ENCODE data around the gene RNF227. TPM values are rescaled to one million over a fixed set of nuclear protein-coding genes. Genes with fewer than 3 reads are reported as not detected.

The RNF227 gene
- 1.1 and 2.6 TPM in 2 replicates for total RNA-seq

DNA sequence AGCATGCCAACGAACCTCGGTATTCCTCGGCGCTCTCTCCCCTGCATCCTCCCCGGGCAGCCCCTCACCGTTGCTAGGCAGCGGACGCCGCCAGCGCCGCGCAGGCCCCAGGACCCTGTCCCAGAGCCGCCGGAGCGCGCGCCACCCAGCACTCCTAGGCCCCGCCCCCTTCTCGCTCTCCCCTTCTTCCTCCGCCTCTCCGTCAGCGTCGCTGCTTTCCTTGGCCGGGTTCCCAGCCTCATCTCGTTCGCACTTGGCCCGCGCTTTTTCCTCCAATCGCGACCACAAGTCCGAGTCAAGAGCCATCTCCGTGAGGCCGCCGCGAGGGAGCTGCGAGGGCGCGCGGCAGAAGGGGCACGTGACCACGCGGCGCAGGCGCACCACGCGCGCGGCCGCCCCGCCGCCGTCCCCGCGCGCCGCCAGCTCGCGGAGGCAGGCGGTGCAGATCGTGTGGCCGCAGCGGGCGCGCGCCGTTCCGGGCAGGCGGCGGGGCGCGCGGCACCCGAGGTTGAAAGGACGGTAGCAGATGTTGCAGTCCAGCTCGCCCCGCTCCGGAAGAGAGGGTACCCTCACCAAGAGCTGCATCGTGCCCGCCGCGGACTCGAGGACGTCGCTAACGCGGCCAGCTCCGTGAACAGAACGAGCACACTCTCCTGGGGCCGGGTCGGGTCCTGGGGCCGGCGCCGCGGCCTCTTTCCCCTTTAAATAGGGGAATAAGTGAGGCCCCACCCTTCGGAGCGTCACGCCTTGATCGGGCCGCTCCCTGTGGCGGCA is at the start of gene RNF227:
RNF227 (minus strand) TSS at position 679 of the 774 bp plus-strand sequence; CDS start at position 585, 94 bp downstream.

DNA sequence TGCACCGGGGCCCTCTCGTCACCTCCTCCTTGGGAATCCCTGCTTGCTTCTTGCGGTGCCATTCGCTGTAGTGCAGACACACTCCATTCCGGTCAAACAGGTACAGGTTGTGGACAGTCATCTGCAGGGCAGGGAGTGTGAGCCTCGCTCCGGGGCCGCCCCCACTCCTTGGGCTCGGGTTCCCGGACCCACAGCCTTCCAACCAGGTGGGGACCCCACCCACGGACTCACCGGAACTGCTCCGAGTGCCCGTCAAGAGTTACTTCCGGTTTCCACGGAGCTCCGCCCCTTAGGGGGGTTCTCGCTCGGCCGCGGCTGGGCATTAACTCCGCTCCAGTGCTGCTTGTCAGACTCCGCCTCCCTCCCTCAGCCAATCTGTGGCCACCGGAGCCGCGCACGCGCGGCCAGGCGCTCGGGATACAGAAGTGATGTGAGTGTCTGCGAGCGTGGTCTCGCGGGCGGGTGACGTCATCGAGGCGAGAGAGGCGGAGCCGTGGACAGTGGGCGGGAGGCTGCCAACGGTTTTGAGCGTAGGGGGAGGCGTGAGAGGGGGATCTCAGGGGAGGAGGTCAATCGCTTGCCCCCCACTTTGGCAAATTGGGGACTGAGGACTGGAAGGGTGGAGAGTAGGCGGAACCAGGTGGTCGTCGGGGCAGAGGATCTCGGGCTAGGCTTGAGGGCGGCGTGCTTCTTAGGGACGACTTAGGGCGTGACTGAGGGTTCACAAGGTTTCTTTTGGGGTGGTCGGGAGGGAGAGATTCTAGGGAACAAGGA is 15.8 kb upstream of the RNF227 start, which contains the start of the genes CNTROB and TRAPPC1:
CNTROB (plus strand) TSS at position 498 of the 774 bp plus-strand sequence. CDS start 874 bp downstream, outside the sequence.
TRAPPC1 (minus strand) TSS at position 238 of the 774 bp plus-strand sequence; CDS start at position 121, 117 bp downstream.

DNA sequence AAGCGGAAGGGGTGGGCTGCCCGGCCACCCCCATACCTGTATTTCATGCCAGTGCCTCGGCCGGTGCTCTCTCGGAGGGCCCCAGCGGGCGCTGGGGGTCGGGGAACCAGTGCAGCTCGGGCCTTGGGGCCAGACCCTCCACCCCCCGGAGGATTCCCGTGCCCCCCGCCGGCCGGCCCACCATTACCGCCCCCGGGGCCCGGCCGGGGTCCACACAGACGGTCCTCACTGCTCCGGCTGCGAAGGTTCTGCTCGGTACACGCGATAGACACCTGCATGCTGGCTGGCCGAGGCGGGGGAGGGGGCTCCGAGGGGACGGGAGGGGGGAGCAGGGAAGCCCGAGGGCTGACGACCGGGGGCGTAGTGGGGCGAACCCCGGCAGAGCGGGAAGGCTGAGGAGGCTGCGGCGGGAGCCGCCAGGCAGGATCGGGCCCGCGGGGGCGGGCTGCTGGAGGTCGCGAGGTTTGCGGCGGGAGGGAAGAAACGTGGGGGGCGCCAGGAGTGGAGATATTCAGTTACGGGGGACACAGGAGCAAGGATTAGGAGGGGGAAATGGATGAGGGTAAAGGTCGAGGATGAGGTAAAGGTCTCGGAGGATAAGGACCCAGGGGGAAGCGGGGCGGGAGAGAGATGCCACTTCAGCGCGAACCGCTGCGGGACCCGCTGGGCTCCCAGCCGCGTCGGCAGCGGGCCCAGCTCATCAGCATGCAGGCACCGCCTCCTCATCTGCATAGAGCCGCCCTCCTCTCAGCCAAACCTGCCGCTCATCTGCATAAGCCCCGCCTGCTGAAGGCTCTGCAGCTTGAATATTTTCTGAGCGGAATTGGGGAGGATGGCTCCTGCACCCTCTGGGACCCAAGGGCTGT is 13.3 kb upstream of the RNF227 start, which contains the start of gene KCNAB3:
KCNAB3 (minus strand) TSS at position 699 of the 866 bp plus-strand sequence; CDS start at position 278, 421 bp downstream.

DNA sequence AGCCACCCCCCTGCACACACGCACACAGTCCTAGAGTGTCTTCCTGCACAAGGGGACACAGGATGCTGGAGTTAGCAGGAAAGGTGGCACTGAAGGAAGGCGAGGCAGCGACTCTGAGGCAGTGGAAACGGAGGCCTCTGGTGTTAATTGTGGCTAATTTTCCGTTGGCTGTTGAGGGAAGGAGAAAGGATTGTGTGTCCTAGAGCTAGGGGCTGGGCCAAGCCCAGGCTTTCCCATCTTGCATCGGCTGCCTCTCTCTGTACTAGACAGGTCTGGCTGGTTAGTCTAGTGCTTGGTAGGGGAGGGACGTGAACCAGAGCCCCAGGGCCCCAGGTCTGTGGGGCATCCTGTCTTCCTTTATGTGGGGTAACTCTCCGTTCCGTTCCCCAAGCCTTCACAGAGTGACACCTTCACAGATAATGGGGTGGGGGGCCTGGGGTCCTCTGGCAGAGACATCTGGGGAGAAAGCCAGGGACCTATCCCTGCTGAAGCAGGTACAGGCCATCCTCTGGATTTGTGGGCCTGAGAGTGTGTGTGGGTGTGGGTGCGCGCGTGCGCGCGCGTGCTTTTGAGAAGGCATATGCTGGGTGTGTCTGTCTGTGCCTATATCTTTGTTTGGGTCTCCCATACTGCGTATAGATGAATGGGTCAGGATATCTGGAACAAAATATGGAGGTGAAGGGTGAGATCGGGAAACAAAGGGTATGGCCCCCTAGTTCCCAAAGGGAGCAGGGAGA is 27.7 kb downstream of the RNF227 start, which contains the start of gene CHD3:
CHD3 (plus strand) TSS at position 606 of the 737 bp plus-strand sequence. CDS start 212 bp downstream, outside the sequence.

Other genes with a start within 250 kb of the RNF227 start
- gene TP53, start 228.8 kb downstream of the RNF227 start, total RNA-seq, result 33.1 and 47.9 TPM in 2 replicates
- 4.1 and 4.9 TPM in 2 replicates for gene WRAP53, start 227.8 kb downstream of the RNF227 start, total RNA-seq
- 7.0 and 8.4 TPM in 2 replicates for gene EFNB3, start 211.1 kb downstream of the RNF227 start, total RNA-seq
- gene DNAH2, start 198.5 kb downstream of the RNF227 start, total RNA-seq, result 1.2 TPM in 2 replicates
- 8.2 and 9.7 TPM in 2 replicates for gene KDM6B, start 82.1 kb downstream of the RNF227 start, total RNA-seq
- 1.5 TPM in 1 of 2 replicates, not detected in the other for gene TMEM88, start 61.2 kb downstream of the RNF227 start, total RNA-seq
- gene NAA38, start 58.7 kb downstream of the RNF227 start, total RNA-seq, result 52.0 and 64.5 TPM in 2 replicates
- gene CYB5D1, start 58.3 kb downstream of the RNF227 start, total RNA-seq, result 7.6 and 8.1 TPM in 2 replicates
- 56.3 and 66.2 TPM in 2 replicates for gene CHD3, start 27.5 kb downstream of the RNF227 start, total RNA-seq
- gene KCNAB3, start 13.6 kb upstream of the RNF227 start, total RNA-seq, result 0.44 and 1.9 TPM in 2 replicates
- gene TRAPPC1, start 15.7 kb upstream of the RNF227 start, total RNA-seq, result 48.2 and 48.4 TPM in 2 replicates
- gene CNTROB, start 15.9 kb upstream of the RNF227 start, total RNA-seq, result 9.9 and 12.3 TPM in 2 replicates
- gene GUCY2D, start 86.3 kb upstream of the RNF227 start, total RNA-seq, result not detected in 2 replicates
- 0.50 and 0.83 TPM in 2 replicates for gene ALOX15B, start 122.8 kb upstream of the RNF227 start, total RNA-seq
- gene ALOX12B, start 171.4 kb upstream of the RNF227 start, total RNA-seq, result not detected in 2 replicates
- gene ALOXE3, start 202.2 kb upstream of the RNF227 start, total RNA-seq, result not detected in 2 replicates
- not detected in 2 replicates for gene HES7, start 207.8 kb upstream of the RNF227 start, total RNA-seq
- gene PER1, start 236.1 kb upstream of the RNF227 start, total RNA-seq, result 36.7 and 48.5 TPM in 2 replicates
- gene VAMP2, start 246.7 kb upstream of the RNF227 start, total RNA-seq, result 5.6 and 7.8 TPM in 2 replicates

Measured in cardiac ventricle fibroblast (primary cell).